ENCODE data around the gene LRRC32. TPM values are rescaled to one million over a fixed set of nuclear protein-coding genes. Genes with fewer than 3 reads are reported as not detected.

LRRC32 gene
- total RNA-seq, 1 experiment from 2014 or later = 0.15 TPM

GRCh38 chr11:76662656-76663485, 7.7 kb downstream of the LRRC32 start:
- in situ Hi-C loops (cut with HindIII; ENCODE audit: low pct_unique_long_range_greater_than_20kb, low sequenced_read_pairs) (no loop called here), intact Hi-C loops (cut with micrococcal nuclease; ENCODE audit: unreplicated experiment) (no loop called here)
- Histone ChIP-seq H3K27me3 (ENCODE audit: control insufficient read depth, insufficient read depth, low read length) (no peaks in the 10 kb centered on the region), H3K27ac (ENCODE audit: low read length) (no peak overlapping the region), H3K36me3 (ENCODE audit: control insufficient read depth, insufficient read depth, low read length) (no peaks in the 10 kb centered on the region), H3K4me1 (ENCODE audit: control insufficient read depth, insufficient read depth, low read length) (no peaks in the 10 kb centered on the region), H3K9me3 (ENCODE audit: control insufficient read depth, insufficient read depth, low read depth, low read length) (no peaks in the 10 kb centered on the region), H3K4me3 (ENCODE audit: low read depth in 2 of 2, low read length in 2 of 2) (no peak overlapping the region)
- no TSS peak for BruUV-seq (replicated peaks)
- DNase-seq (ENCODE audit: low read depth, low spot score) (no peak), ATAC-seq (no peak)
- POLR2A ChIA-PET = no interaction called here
- CTCF ChIA-PET = no interaction called here
- TF ChIP-seq REST (IDR thresholded peaks at IDR 0.05; ENCODE audit: insufficient read depth in 1 of 2, low read depth in 2 of 2, low read length in 1 of 2) = no peak
- TF ChIP-seq TCF7L2 (IDR thresholded peaks at IDR 0.05; ENCODE audit: low read depth, low read length) = no peak
- no peak for TF ChIP-seq POLR2AphosphoS5 (IDR thresholded peaks at IDR 0.05; ENCODE audit: low read depth, low read length)
- TF ChIP-seq SIN3A (IDR thresholded peaks at IDR 0.05; ENCODE audit: borderline replicate concordance, insufficient read depth, low read depth, low read length) = no peak
- TF ChIP-seq CTCF (IDR thresholded peaks at IDR 0.05) = no peak

- no peaks in the 10 kb centered on the region for H3K36me3 ChIP-seq (ENCODE audit: control insufficient read depth, insufficient read depth, low read length)
Observed at GRCh38 chr11:76661834-76662434, 8.6 kb downstream of the LRRC32 start.

More at GRCh38 chr11:76661834-76662434, 8.6 kb downstream of the LRRC32 start:
- intact Hi-C loops (cut with micrococcal nuclease; ENCODE audit: unreplicated experiment) = no loop called here
- ChIA-PET POLR2A (no interaction called here), CTCF (interaction anchor here (1.0 kb wide), 1 partner anchor 11 kb away, joined by 3 read pairs; no protein-coding TSS in a partner anchor)
- in situ Hi-C loops (cut with HindIII; ENCODE audit: low pct_unique_long_range_greater_than_20kb, low sequenced_read_pairs) = no loop called here
- Histone ChIP-seq H3K4me1 (ENCODE audit: control insufficient read depth, insufficient read depth, low read length) (no peaks in the 10 kb centered on the region), H3K27me3 (ENCODE audit: control insufficient read depth, insufficient read depth, low read length) (no peaks in the 10 kb centered on the region), H3K9me3 (ENCODE audit: control insufficient read depth, insufficient read depth, low read depth, low read length) (no peaks in the 10 kb centered on the region), H3K27ac (ENCODE audit: low read length) (no peak overlapping the region), H3K4me3 (ENCODE audit: low read depth in 2 of 2, low read length in 2 of 2) (no peak overlapping the region)
- DNase-seq (ENCODE audit: low read depth, low spot score) (no peak), ATAC-seq (no peak)
- no peak for TF ChIP-seq POLR2AphosphoS5 (IDR thresholded peaks at IDR 0.05; ENCODE audit: low read depth, low read length)
- TF ChIP-seq REST (IDR thresholded peaks at IDR 0.05; ENCODE audit: insufficient read depth in 1 of 2, low read depth in 2 of 2, low read length in 1 of 2) = no peak
- no peak for TF ChIP-seq SIN3A (IDR thresholded peaks at IDR 0.05; ENCODE audit: borderline replicate concordance, insufficient read depth, low read depth, low read length)
- no peak for TF ChIP-seq TCF7L2 (IDR thresholded peaks at IDR 0.05; ENCODE audit: low read depth, low read length)
- no peak for TF ChIP-seq CTCF (IDR thresholded peaks at IDR 0.05)
- BruUV-seq (replicated peaks) = no TSS peak

All from Panc1 (cell line).